Stimulated activated CD8-positive, alpha-beta memory T cell treated with anti-CD3 and anti-CD28 coated beads, Interleukin-7, amount 100 ng/mL, for 24 hours (primary cell): Measurements from ENCODE around the gene EXOC8.

Experiments used
- DNase-seq: peaks from one replicate; pipeline ENCODE4 v3.0.0-alpha.2; 2020; ENCODE audit warnings: low read depth

Gene EXOC8

GRCh38 chr1:231337472-231338269 lies at the start of gene EXOC8:
TSS of gene EXOC8 (minus strand) at chr1:231337852. CDS start at chr1:231337745, 107 bp downstream.
- peak; percentile 96 for DNase-seq

- DNase-seq: no peak
Observed at GRCh38 chr1:231386466-231386865, 48.8 kb upstream of the EXOC8 start.

- DNase-seq: no peak
Observed at GRCh38 chr1:231385416-231385748, 47.7 kb upstream of the EXOC8 start.

- DNase-seq: no peak
Observed at GRCh38 chr1:231384696-231385415, 47.2 kb upstream of the EXOC8 start.

GRCh38 chr1:231383159-231383860 lies 45.7 kb upstream of the EXOC8 start:
- DNase-seq: no peak

GRCh38 chr1:231382426-231382825 lies 44.8 kb upstream of the EXOC8 start:
- DNase-seq: no peak

GRCh38 chr1:231381729-231382128 lies 44.1 kb upstream of the EXOC8 start:
- no peak for DNase-seq

GRCh38 chr1:231376875-231377549 lies 39.4 kb upstream of the EXOC8 start:
- DNase-seq: no peak

- DNase-seq: no peak
Observed at GRCh38 chr1:231376101-231376500, 38.4 kb upstream of the EXOC8 start.

GRCh38 chr1:231374394-231374793 lies 36.7 kb upstream of the EXOC8 start:
- DNase-seq: no peak

GRCh38 chr1:231372501-231372900 lies 34.8 kb upstream of the EXOC8 start:
- no peak for DNase-seq

GRCh38 chr1:231369282-231369681 lies 31.6 kb upstream of the EXOC8 start:
- no peak for DNase-seq

GRCh38 chr1:231364192-231364591 lies 26.5 kb upstream of the EXOC8 start:
- no peak for DNase-seq

GRCh38 chr1:231363624-231364023 lies 26.0 kb upstream of the EXOC8 start:
- DNase-seq: no peak

- DNase-seq: no peak
Observed at GRCh38 chr1:231362325-231362724, 24.7 kb upstream of the EXOC8 start.

GRCh38 chr1:231359113-231359512 lies 21.5 kb upstream of the EXOC8 start:
- no peak for DNase-seq

GRCh38 chr1:231357831-231358354 lies 20.2 kb upstream of the EXOC8 start:
- DNase-seq: no peak

- DNase-seq: no peak
Observed at GRCh38 chr1:231357187-231357772, 19.6 kb upstream of the EXOC8 start.

- no peak for DNase-seq
Observed at GRCh38 chr1:231355171-231355570, 17.5 kb upstream of the EXOC8 start.

GRCh38 chr1:231354330-231355020 lies 16.8 kb upstream of the EXOC8 start:
- DNase-seq: no peak

- no peak for DNase-seq
Observed at GRCh38 chr1:231353086-231353485, 15.4 kb upstream of the EXOC8 start.
